Astrocyte (in vitro differentiated cells and primary cell): Measurements from ENCODE around the gene RALB. TPM values are rescaled to one million over a fixed set of nuclear protein-coding genes. Genes with fewer than 3 reads are reported as not detected.

Source experiments
- DNase-seq: peaks from one replicate; pipeline ENCODE4 v3.0.0-alpha.2; 2010; ENCODE audit warnings: low read depth
- FAIRE-seq: peaks from 2 replicates; lab custom pipeline; 2011; peaks lifted over from hg19 to GRCh38; lab: Jason Lieb, UNC
- H2AFZ ChIP-seq: 2 replicates; pipeline ENCODE4 v1.6.0; 2012; ENCODE audit warnings: low read depth, low read length, inconsistent platforms
- H3K27ac ChIP-seq: 2 replicates; pipeline ENCODE4 v1.5.1; 2011; ENCODE audit warnings: low read depth, low read length, inconsistent platforms
- H3K27me3 ChIP-seq: 2 replicates; pipeline ENCODE4 v1.6.0; 2011; ENCODE audit warnings: low read length, inconsistent platforms; ENCODE audit not compliant: insufficient read depth
- H3K36me3 ChIP-seq: 2 replicates; pipeline ENCODE4 v1.5.1; 2011; ENCODE audit warnings: low read length, inconsistent platforms; ENCODE audit not compliant: insufficient read depth
- H3K4me1 ChIP-seq: 2 replicates; pipeline ENCODE4 v1.5.1; 2011; ENCODE audit warnings: low read length, inconsistent platforms; ENCODE audit not compliant: insufficient read depth
- H3K4me2 ChIP-seq: 2 replicates; pipeline ENCODE4 v1.6.0; 2012; ENCODE audit warnings: low read length, inconsistent platforms
- H3K4me3 ChIP-seq: 2 replicates; pipeline ENCODE4 v1.5.1; 2011; ENCODE audit warnings: low read depth, mild to moderate bottlenecking, low read length, inconsistent platforms; ENCODE audit not compliant: insufficient read depth
- H3K79me2 ChIP-seq: 2 replicates; pipeline ENCODE4 v1.6.0; 2012; ENCODE audit warnings: mild to moderate bottlenecking, low read length, inconsistent platforms; ENCODE audit not compliant: insufficient read depth
- H3K9ac ChIP-seq: 2 replicates; pipeline ENCODE4 v1.6.0; 2012; ENCODE audit warnings: mild to moderate bottlenecking, low read length, inconsistent platforms
- H3K9me3 ChIP-seq: 2 replicates; pipeline ENCODE4 v1.5.1; 2012; ENCODE audit warnings: low read depth, mild to moderate bottlenecking, low read length, inconsistent platforms; ENCODE audit not compliant: insufficient read depth
- H4K20me1 ChIP-seq: 2 replicates; pipeline ENCODE4 v1.6.0; 2012; ENCODE audit warnings: low read length, inconsistent platforms; ENCODE audit not compliant: insufficient read depth
- H3K27ac Mint-ChIP-seq: one replicate; pipeline ENCODE4 v1.8.0; 2021; ENCODE audit warnings: mild to moderate bottlenecking, mixed read lengths; ENCODE audit not compliant: unreplicated experiment
- H3K27me3 Mint-ChIP-seq: one replicate; pipeline ENCODE4 v1.8.0; 2021; ENCODE audit warnings: low read depth, mixed read lengths; ENCODE audit not compliant: unreplicated experiment
- H3K36me3 Mint-ChIP-seq: one replicate; pipeline ENCODE4 v1.8.0; 2021; ENCODE audit warnings: low read depth, mixed read lengths; ENCODE audit not compliant: unreplicated experiment
- H3K4me1 Mint-ChIP-seq: one replicate; pipeline ENCODE4 v1.8.0; 2021; ENCODE audit warnings: low read depth, mixed read lengths; ENCODE audit not compliant: unreplicated experiment
- H3K4me3 Mint-ChIP-seq: one replicate; pipeline ENCODE4 v1.8.0; 2021; ENCODE audit warnings: mild to moderate bottlenecking, moderate library complexity, mixed read lengths; ENCODE audit not compliant: unreplicated experiment
- H3K9me3 Mint-ChIP-seq: one replicate; pipeline ENCODE4 v1.8.0; 2021; ENCODE audit warnings: mild to moderate bottlenecking, mixed read lengths; ENCODE audit not compliant: unreplicated experiment
- EZH2 ChIP-seq: IDR thresholded peaks from 2 replicates; pipeline ENCODE4 v1.6.1; 2012; ENCODE audit warnings: mild to moderate bottlenecking, low read length, inconsistent platforms; ENCODE audit not compliant: insufficient read depth
- total RNA-seq: library from RNA; stranded (reverse); gene quantifications from 2 replicates; pipeline ENCODE4 v1.2.1, GENCODE V29; 2021
- TF ChIP-seq, protein P1 (sequence below): IDR thresholded peaks from 2 replicates; pipeline ENCODE4 v1.5.1; 2011; ENCODE audit warnings: low read depth, mild to moderate bottlenecking, inconsistent platforms, low read length, moderate library complexity; ENCODE audit not compliant: insufficient read depth

The RALB gene
- total RNA-seq, 1 donor from 2014 or later: 44.5 TPM

GRCh38 chr2:120315367-120316033, 62.8 kb downstream of the RALB start:
- DNase-seq (no peak), FAIRE-seq (no peak)
- no peak overlapping the region for H3K4me3 ChIP-seq
- H3K27me3 ChIP-seq: peaks cover 5% of the 10 kb centered on the region
- no peak overlapping the region for H2AFZ ChIP-seq
- H4K20me1 ChIP-seq: no peaks in the 10 kb centered on the region
- H3K4me1 ChIP-seq: peaks cover 5% of the 10 kb centered on the region
- Mint-ChIP-seq H3K27me3 (peaks cover 72% of the 10 kb centered on the region), H3K4me3 (no peak overlapping the region), H3K4me1 (peaks cover 3% of the 10 kb centered on the region), H3K36me3 (no peaks in the 10 kb centered on the region), H3K27ac (peak overlapping the region; percentile 53), H3K9me3 (no peaks in the 10 kb centered on the region)
- H3K79me2 ChIP-seq: no peaks in the 10 kb centered on the region
- H3K36me3 ChIP-seq: no peaks in the 10 kb centered on the region
- H3K9me3 ChIP-seq: no peaks in the 10 kb centered on the region
- H3K27ac ChIP-seq: no peak overlapping the region
- no peak for TF ChIP-seq EZH2
- TF ChIP-seq, protein P1, sequence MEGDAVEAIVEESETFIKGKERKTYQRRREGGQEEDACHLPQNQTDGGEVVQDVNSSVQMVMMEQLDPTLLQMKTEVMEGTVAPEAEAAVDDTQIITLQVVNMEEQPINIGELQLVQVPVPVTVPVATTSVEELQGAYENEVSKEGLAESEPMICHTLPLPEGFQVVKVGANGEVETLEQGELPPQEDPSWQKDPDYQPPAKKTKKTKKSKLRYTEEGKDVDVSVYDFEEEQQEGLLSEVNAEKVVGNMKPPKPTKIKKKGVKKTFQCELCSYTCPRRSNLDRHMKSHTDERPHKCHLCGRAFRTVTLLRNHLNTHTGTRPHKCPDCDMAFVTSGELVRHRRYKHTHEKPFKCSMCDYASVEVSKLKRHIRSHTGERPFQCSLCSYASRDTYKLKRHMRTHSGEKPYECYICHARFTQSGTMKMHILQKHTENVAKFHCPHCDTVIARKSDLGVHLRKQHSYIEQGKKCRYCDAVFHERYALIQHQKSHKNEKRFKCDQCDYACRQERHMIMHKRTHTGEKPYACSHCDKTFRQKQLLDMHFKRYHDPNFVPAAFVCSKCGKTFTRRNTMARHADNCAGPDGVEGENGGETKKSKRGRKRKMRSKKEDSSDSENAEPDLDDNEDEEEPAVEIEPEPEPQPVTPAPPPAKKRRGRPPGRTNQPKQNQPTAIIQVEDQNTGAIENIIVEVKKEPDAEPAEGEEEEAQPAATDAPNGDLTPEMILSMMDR: no peak
- no peak overlapping the region for H3K4me2 ChIP-seq
- H3K9ac ChIP-seq: no peak overlapping the region

GRCh38 chr2:120316071-120316470, 63.4 kb downstream of the RALB start:
- H3K4me1 Mint-ChIP-seq: peaks cover 3% of the 10 kb centered on the region
- no peak overlapping the region for H3K4me3 Mint-ChIP-seq
- Histone ChIP-seq H3K4me1 (peaks cover 5% of the 10 kb centered on the region), H2AFZ (no peak overlapping the region), H3K27me3 (peaks cover 7% of the 10 kb centered on the region), H3K79me2 (no peaks in the 10 kb centered on the region), H3K4me2 (no peak overlapping the region), H3K4me3 (no peak overlapping the region), H3K36me3 (no peaks in the 10 kb centered on the region), H3K9ac (no peak overlapping the region), H3K9me3 (no peaks in the 10 kb centered on the region), H3K27ac (no peak overlapping the region), H4K20me1 (no peaks in the 10 kb centered on the region)
- DNase-seq (no peak), FAIRE-seq (no peak)
- H3K36me3 Mint-ChIP-seq: no peaks in the 10 kb centered on the region
- H3K9me3 Mint-ChIP-seq: no peaks in the 10 kb centered on the region
- peaks cover 74% of the 10 kb centered on the region for H3K27me3 Mint-ChIP-seq
- TF ChIP-seq, protein P1: no peak
- TF ChIP-seq EZH2: no peak
- no peak overlapping the region for H3K27ac Mint-ChIP-seq

GRCh38 chr2:120316528-120317179, 64.0 kb downstream of the RALB start:
- H3K4me3 ChIP-seq: no peak overlapping the region
- H2AFZ ChIP-seq: no peak overlapping the region
- H3K36me3 ChIP-seq: no peaks in the 10 kb centered on the region
- no peak overlapping the region for H3K9ac ChIP-seq
- FAIRE-seq (no peak), DNase-seq (no peak)
- no peak overlapping the region for H3K27ac ChIP-seq
- H4K20me1 ChIP-seq: no peaks in the 10 kb centered on the region
- TF ChIP-seq, protein P1: no peak
- TF ChIP-seq EZH2: no peak
- no peak overlapping the region for H3K4me3 Mint-ChIP-seq
- no peak overlapping the region for H3K27ac Mint-ChIP-seq
- H3K79me2 ChIP-seq: no peaks in the 10 kb centered on the region
- peaks cover 3% of the 10 kb centered on the region for H3K4me1 Mint-ChIP-seq
- no peaks in the 10 kb centered on the region for H3K9me3 ChIP-seq
- peaks cover 7% of the 10 kb centered on the region for H3K27me3 ChIP-seq
- no peaks in the 10 kb centered on the region for H3K36me3 Mint-ChIP-seq
- H3K9me3 Mint-ChIP-seq: no peaks in the 10 kb centered on the region
- peaks cover 76% of the 10 kb centered on the region for H3K27me3 Mint-ChIP-seq
- no peak overlapping the region for H3K4me2 ChIP-seq
- H3K4me1 ChIP-seq: peaks cover 5% of the 10 kb centered on the region
